Epidermal melanocyte (primary cell): ENCODE results near the gene EFNA3.

Experiments used
- DNase-seq: peaks from one replicate; pipeline ENCODE4 v3.0.0; 2011; ENCODE audit warnings: low spot score; ENCODE audit not compliant: insufficient read length

The EFNA3 gene

GRCh38 chr1:155066777-155067176, 11.9 kb upstream of the EFNA3 start:
- no peak for DNase-seq

GRCh38 chr1:155068599-155068998, 10.0 kb upstream of the EFNA3 start:
- no peak for DNase-seq

GRCh38 chr1:155069551-155070157, 9.0 kb upstream of the EFNA3 start:
- DNase-seq = no peak

- DNase-seq = no peak
These were observed 8.4 kb upstream of the EFNA3 start for GRCh38 chr1:155070158-155070621.

- no peak for DNase-seq
These were observed 7.7 kb upstream of the EFNA3 start for GRCh38 chr1:155070721-155071569.

GRCh38 chr1:155071701-155072100, 6.9 kb upstream of the EFNA3 start:
- no peak for DNase-seq

GRCh38 chr1:155072531-155073289, 5.9 kb upstream of the EFNA3 start:
- DNase-seq = no peak

GRCh38 chr1:155073377-155074242, 5.0 kb upstream of the EFNA3 start:
- DNase-seq = no peak

- no peak for DNase-seq
These were observed 3.1 kb upstream of the EFNA3 start for GRCh38 chr1:155075535-155075934.

- no peak for DNase-seq
These were observed 2.3 kb upstream of the EFNA3 start for GRCh38 chr1:155076371-155076770.

GRCh38 chr1:155077346-155077745, 1.3 kb upstream of the EFNA3 start:
- no peak for DNase-seq

GRCh38 chr1:155077758-155078445, 735 bp upstream of the EFNA3 start:
- DNase-seq = no peak

GRCh38 chr1:155079210-155079486, 511 bp downstream of the EFNA3 start:
- DNase-seq = no peak

- no peak for DNase-seq
These were observed 1.1 kb downstream of the EFNA3 start for GRCh38 chr1:155079487-155080311.

GRCh38 chr1:155080312-155081228, 1.9 kb downstream of the EFNA3 start:
- DNase-seq = no peak

- DNase-seq = no peak
These were observed 3.0 kb downstream of the EFNA3 start for GRCh38 chr1:155081472-155082300.

- DNase-seq = no peak
These were observed 3.8 kb downstream of the EFNA3 start for GRCh38 chr1:155082301-155083051.
